ENCODE measurements around the gene GNRH2.

GRCh38 chr20:3014662-3015061 is 28.8 kb upstream of the GNRH2 start:
- TF ChIP-seq EZH2 (IDR thresholded peaks at IDR 0.05) (no peak), CTCF (IDR thresholded peaks at IDR 0.05) (no peak), EZH2phosphoT487 (IDR thresholded peaks at IDR 0.05) (no peak)

All from neural progenitor cell (in vitro differentiated cells).